Colonic mucosa (tissue), 4 donors: ENCODE data around the gene PMVK. TPM values are rescaled to one million over a fixed set of nuclear protein-coding genes. Genes with fewer than 3 reads are reported as not detected.

Experiments
- DNase-seq: peaks from one replicate; pipeline ENCODE4 v3.0.0-alpha.2; 2020
- H3K27ac ChIP-seq: fragments of 200-600 bp; one replicate; pipeline ENCODE4 v1.8.0; 2021
- H3K27me3 ChIP-seq: fragments of 200-600 bp; one replicate; pipeline ENCODE4 v1.8.0; 2021
- H3K36me3 ChIP-seq: fragments of 200-600 bp; one replicate; pipeline ENCODE4 v1.8.0; 2021
- H3K4me1 ChIP-seq: fragments of 200-600 bp; one replicate; pipeline ENCODE4 v1.8.0; 2021; ENCODE audit warnings: mild to moderate bottlenecking
- H3K4me3 ChIP-seq: fragments of 200-600 bp; one replicate; pipeline ENCODE4 v1.8.0; 2021
- H3K9ac ChIP-seq, 2 donors: one replicate each; pipeline ENCODE4 v1.7.0; 2013; ENCODE audit warnings: control low read depth in 2 of 2, low read depth in 2 of 2, low read length in 2 of 2
- H3K9me3 ChIP-seq: fragments of 200-600 bp; one replicate; pipeline ENCODE4 v1.8.0; 2021
- CTCF ChIP-seq: fragments of 200-600 bp; IDR thresholded peaks from one replicate; pipeline ENCODE4 v1.8.0; 2022; ENCODE audit warnings: antibody characterized with exemption, mild to moderate bottlenecking
- intact Hi-C: fragments of 100-400 bp; cut with DNase I; formaldehyde crosslinking; loops from one replicate; pipeline ENCODE4 v1.14.1; 2022
- total RNA-seq, 2 donors: library from RNA; stranded (reverse); fragmentation: NEBNext Ultra II Directional in 1 of 2; extraction: Animal tissue kit (Norgen Biotek cat#: 25700) in 1 of 2; gene quantifications; one replicate each; pipeline ENCODE4 v1.2.1, GENCODE V29; 2021
- donor health status: healthy.
- donor health status: DM: no; HTN: no; CAD: no.
- donor health status: DM: no; HTN: no; CAD: no.

Gene PMVK
- total RNA-seq, 2 donors from 2014 or later = 32.0 to 46.5 TPM

- TF ChIP-seq CTCF = no peak
- Histone ChIP-seq H3K9me3 (no peaks in the 10 kb centered on the region), H3K9ac (no peak overlapping the region), H3K27ac (no peak overlapping the region), H3K4me3 (no peak overlapping the region), H3K27me3 (no peaks in the 10 kb centered on the region), H3K4me1 (no peaks in the 10 kb centered on the region), H3K36me3 (no peaks in the 10 kb centered on the region)
- intact Hi-C loops = no loop called here
- no peak for DNase-seq
Measured at GRCh38 chr1:154881820-154882535, 54.5 kb downstream of the PMVK start.

GRCh38 chr1:154880671-154881070 lies 55.8 kb downstream of the PMVK start:
- H3K27me3 ChIP-seq = no peaks in the 10 kb centered on the region
- no peaks in the 10 kb centered on the region for H3K4me1 ChIP-seq
- H3K9ac ChIP-seq = no peak overlapping the region
- H3K9me3 ChIP-seq = no peaks in the 10 kb centered on the region
- H3K27ac ChIP-seq = no peak overlapping the region
- H3K4me3 ChIP-seq = no peak overlapping the region
- TF ChIP-seq CTCF = no peak
- H3K36me3 ChIP-seq = no peaks in the 10 kb centered on the region
- no peak for DNase-seq
- intact Hi-C loops = no loop called here

GRCh38 chr1:154879038-154879421 lies 57.5 kb downstream of the PMVK start:
- Histone ChIP-seq H3K9ac (no peak overlapping the region), H3K4me1 (no peaks in the 10 kb centered on the region), H3K9me3 (no peaks in the 10 kb centered on the region), H3K27me3 (no peaks in the 10 kb centered on the region), H3K27ac (no peak overlapping the region), H3K4me3 (no peak overlapping the region), H3K36me3 (no peaks in the 10 kb centered on the region)
- no peak for TF ChIP-seq CTCF
- intact Hi-C loops = loop anchor here (2.0 to 5.0 kb wide), 4 partner anchors 117 to 398 kb away; partner anchors contain the start of gene UBE2Q1
- DNase-seq = no peak

- H3K36me3 ChIP-seq = no peaks in the 10 kb centered on the region
- intact Hi-C loops = loop anchor here (2.0 to 5.0 kb wide), 4 partner anchors 116 to 398 kb away; partner anchors contain the start of gene UBE2Q1
- H3K27me3 ChIP-seq = no peaks in the 10 kb centered on the region
- peak; percentile 76 for DNase-seq
- peak; percentile 66 for TF ChIP-seq CTCF
- no peak overlapping the region for H3K27ac ChIP-seq
- no peaks in the 10 kb centered on the region for H3K9me3 ChIP-seq
- no peak overlapping the region for H3K4me3 ChIP-seq
- no peaks in the 10 kb centered on the region for H3K4me1 ChIP-seq
- no peak overlapping the region for H3K9ac ChIP-seq
Measured at GRCh38 chr1:154878371-154879037, 58.0 kb downstream of the PMVK start.

- Histone ChIP-seq H3K9me3 (no peaks in the 10 kb centered on the region), H3K9ac (no peak overlapping the region), H3K27ac (no peak overlapping the region), H3K4me1 (no peaks in the 10 kb centered on the region), H3K4me3 (no peak overlapping the region), H3K27me3 (no peaks in the 10 kb centered on the region), H3K36me3 (no peaks in the 10 kb centered on the region)
- DNase-seq = peak; percentile 46
- TF ChIP-seq CTCF = no peak
- intact Hi-C loops = loop anchor here (5.0 kb wide), 2 partner anchors 115 to 320 kb away; partner anchors contain the start of gene UBE2Q1
Measured at GRCh38 chr1:154877370-154877974, 59.0 kb downstream of the PMVK start.
